Measurements from ENCODE around the gene DIAPH1. TPM values are rescaled to one million over a fixed set of nuclear protein-coding genes. Genes with fewer than 3 reads are reported as not detected.

DIAPH1 gene
- total RNA-seq, 1 experiment from 2014 or later: 142 TPM

- Histone ChIP-seq H3K9ac (ENCODE audit: low read length) (no peak overlapping the region), H3K4me3 (replicated peaks in 1 of 2; ENCODE audit: low read depth in 1 of 2, low read length in 2 of 2) (no peak overlapping the region), H3K27me3 (ENCODE audit: insufficient read depth, low read length) (no peaks in the 10 kb centered on the region), H3K27ac (ENCODE audit: low read depth, low read length) (no peak overlapping the region), H3K36me3 (ENCODE audit: control insufficient read depth in 1 of 2, insufficient read depth in 2 of 2, low read length in 2 of 2) (no peaks in the 10 kb centered on the region), H3K4me1 (ENCODE audit: control insufficient read depth in 1 of 2, insufficient read depth in 2 of 2, low read length in 2 of 2) (no peaks in the 10 kb centered on the region), H3K9me2 (ENCODE audit: insufficient read depth) (no peaks in the 10 kb centered on the region), H3K79me2 (ENCODE audit: insufficient read depth, low read length) (no peaks in the 10 kb centered on the region), H4K20me1 (ENCODE audit: insufficient read depth) (no peaks in the 10 kb centered on the region), H2AFZ (ENCODE audit: low read depth, low read length, poor library complexity, severe bottlenecking) (no peak overlapping the region), H3K9me3 (ENCODE audit: control insufficient read depth in 1 of 2, insufficient read depth in 1 of 2, low read depth in 1 of 2, low read length in 2 of 2) (no peaks in the 10 kb centered on the region), H3K4me2 (ENCODE audit: low read length) (no peak overlapping the region)
- no peak for DNase-seq (ENCODE audit: low read depth, low spot score)
- intact Hi-C loops (cut with micrococcal nuclease): no loop called here
- ChIA-PET CTCF (no interaction called here), RAD21 (ENCODE audit: low non-redundant PET in 1 of 2, low total read pairs in 2 of 2, uncharacterized antibody in 2 of 2, unreplicated experiment in 2 of 2) (no interaction called here), POLR2A (no interaction called here)
- no peak for ATAC-seq
- TF ChIP-seq FOSL1 (IDR thresholded peaks at IDR 0.05; ENCODE audit: low read depth) (no peak), POLR2AphosphoS5 (IDR thresholded peaks at IDR 0.05; ENCODE audit: low read depth, low read length) (no peak), YY1 (IDR thresholded peaks at IDR 0.05; ENCODE audit: extremely low read depth, insufficient replicate concordance, low read depth, low read length) (no peak), EGR1 (IDR thresholded peaks at IDR 0.05; ENCODE audit: low read depth) (no peak), EZH2phosphoT487 (IDR thresholded peaks at IDR 0.05; ENCODE audit: borderline replicate concordance) (no peak), ZNF274 (IDR thresholded peaks at IDR 0.05; ENCODE audit: low read depth, low read length) (no peak), CBX3 (IDR thresholded peaks at IDR 0.05; ENCODE audit: low read depth) (no peak)
- BruUV-seq (replicated peaks): no TSS peak
Measured at GRCh38 chr5:141490771-141491170, 128.0 kb downstream of the DIAPH1 start.

- intact Hi-C loops (cut with micrococcal nuclease): no loop called here
- CTCF ChIA-PET: no interaction called here
- POLR2A ChIA-PET: no interaction called here
- ATAC-seq (no peak), DNase-seq (ENCODE audit: low read depth, low spot score) (no peak)
- no peaks in the 10 kb centered on the region for H3K9me2 ChIP-seq (ENCODE audit: insufficient read depth)
- no peak overlapping the region for H3K4me2 ChIP-seq (ENCODE audit: low read length)
- H3K36me3 ChIP-seq (ENCODE audit: control insufficient read depth in 1 of 2, insufficient read depth in 2 of 2, low read length in 2 of 2): no peaks in the 10 kb centered on the region
- no peaks in the 10 kb centered on the region for H3K4me1 ChIP-seq (ENCODE audit: control insufficient read depth in 1 of 2, insufficient read depth in 2 of 2, low read length in 2 of 2)
- TF ChIP-seq ELF1 (IDR thresholded peaks at IDR 0.05; ENCODE audit: borderline replicate concordance, low read depth): no peak
- no peak for TF ChIP-seq SP1 (IDR thresholded peaks at IDR 0.05; ENCODE audit: low read depth)
- TF ChIP-seq ATF3 (IDR thresholded peaks at IDR 0.05): no peak
- no peak for TF ChIP-seq JUND (IDR thresholded peaks at IDR 0.05)
- TF ChIP-seq SRF (IDR thresholded peaks at IDR 0.05; ENCODE audit: low read depth): no peak
- TF ChIP-seq CEBPB (IDR thresholded peaks at IDR 0.05; ENCODE audit: low read depth): no peak
- no peak for TF ChIP-seq POLR2AphosphoS5 (IDR thresholded peaks at IDR 0.05; ENCODE audit: low read depth, low read length)
- TF ChIP-seq MAX (IDR thresholded peaks at IDR 0.05): no peak
- TF ChIP-seq ZNF274 (IDR thresholded peaks at IDR 0.05; ENCODE audit: low read depth, low read length): no peak
- no peak for TF ChIP-seq EZH2phosphoT487 (IDR thresholded peaks at IDR 0.05; ENCODE audit: borderline replicate concordance)
- TF ChIP-seq TCF7L2 (IDR thresholded peaks at IDR 0.05; ENCODE audit: borderline replicate concordance, extremely low read depth, insufficient read depth, insufficient read length): no peak
- TF ChIP-seq EZH2 (IDR thresholded peaks at IDR 0.05): no peak
- TF ChIP-seq CTCF (IDR thresholded peaks at IDR 0.05 in 2 of 3, conservative IDR thresholded peaks at IDR 0.05 in 1 of 3; ENCODE audit: borderline replicate concordance in 1 of 3, insufficient read depth in 1 of 3, low read depth in 2 of 3, low read length in 2 of 3): no peak
- TF ChIP-seq SIN3A (IDR thresholded peaks at IDR 0.05; ENCODE audit: low read depth): no peak
- TF ChIP-seq FOSL1 (IDR thresholded peaks at IDR 0.05; ENCODE audit: low read depth): no peak
- no peak for TF ChIP-seq POLR2A (IDR thresholded peaks at IDR 0.05; ENCODE audit: borderline replicate concordance, extremely low read depth, insufficient read depth, insufficient read length)
- RAD21 ChIA-PET (ENCODE audit: low non-redundant PET in 1 of 2, low total read pairs in 2 of 2, uncharacterized antibody in 2 of 2, unreplicated experiment in 2 of 2): no interaction called here
- H4K20me1 ChIP-seq (ENCODE audit: insufficient read depth): no peaks in the 10 kb centered on the region
- no peak overlapping the region for H3K4me3 ChIP-seq (replicated peaks in 1 of 2; ENCODE audit: low read depth in 1 of 2, low read length in 2 of 2)
- H3K27ac ChIP-seq (ENCODE audit: low read depth, low read length): no peak overlapping the region
- no TSS peak for BruUV-seq (replicated peaks)
- H3K27me3 ChIP-seq (ENCODE audit: insufficient read depth, low read length): no peaks in the 10 kb centered on the region
- no peaks in the 10 kb centered on the region for H3K79me2 ChIP-seq (ENCODE audit: insufficient read depth, low read length)
- no peaks in the 10 kb centered on the region for H3K9me3 ChIP-seq (ENCODE audit: control insufficient read depth in 1 of 2, insufficient read depth in 1 of 2, low read depth in 1 of 2, low read length in 2 of 2)
- no peak overlapping the region for H3K9ac ChIP-seq (ENCODE audit: low read length)
- H2AFZ ChIP-seq (ENCODE audit: low read depth, low read length, poor library complexity, severe bottlenecking): no peak overlapping the region
Measured at GRCh38 chr5:141490271-141490670, 128.5 kb downstream of the DIAPH1 start.

Measured in HCT116 (cell line).